Stimulated activated CD4-positive, alpha-beta T cell treated with anti-CD3 and anti-CD28 coated beads, Interleukin-2, amount 100 ng/mL, for 4 hours (primary cell): ENCODE data around the gene SPG11.

Experiments used
- DNase-seq: peaks from one replicate; pipeline ENCODE4 v3.0.0-alpha.2; 2020; ENCODE audit warnings: low read depth

The SPG11 gene

GRCh38 chr15:44620081-44620480 lies 43.4 kb downstream of the SPG11 start:
- no peak for DNase-seq

GRCh38 chr15:44616974-44617373 lies 46.5 kb downstream of the SPG11 start:
- no peak for DNase-seq

- no peak for DNase-seq
These were observed 56.7 kb downstream of the SPG11 start for GRCh38 chr15:44606740-44607139.

- DNase-seq: no peak
These were observed 60.3 kb downstream of the SPG11 start for GRCh38 chr15:44603126-44603525.

GRCh38 chr15:44598892-44599291 lies 64.6 kb downstream of the SPG11 start:
- DNase-seq: no peak

- DNase-seq: no peak
These were observed 65.4 kb downstream of the SPG11 start for GRCh38 chr15:44598066-44598465.

GRCh38 chr15:44596511-44597010 lies 66.9 kb downstream of the SPG11 start:
- no peak for DNase-seq

- DNase-seq: no peak
These were observed 67.6 kb downstream of the SPG11 start for GRCh38 chr15:44595656-44596510.

GRCh38 chr15:44595246-44595645 lies 68.2 kb downstream of the SPG11 start:
- no peak for DNase-seq

GRCh38 chr15:44593042-44593736 lies 70.3 kb downstream of the SPG11 start:
- no peak for DNase-seq

- DNase-seq: no peak
These were observed 72.1 kb downstream of the SPG11 start for GRCh38 chr15:44591326-44591725.

GRCh38 chr15:44588541-44588940 lies 74.9 kb downstream of the SPG11 start:
- DNase-seq: no peak

- DNase-seq: no peak
These were observed 77.8 kb downstream of the SPG11 start for GRCh38 chr15:44585633-44586032.

GRCh38 chr15:44584162-44584749 lies 79.2 kb downstream of the SPG11 start:
- peak; percentile 32 for DNase-seq

- DNase-seq: no peak
These were observed 83.4 kb downstream of the SPG11 start for GRCh38 chr15:44580105-44580504.

- DNase-seq: no peak
These were observed 88.7 kb downstream of the SPG11 start for GRCh38 chr15:44574734-44575133.

GRCh38 chr15:44573386-44573785 lies 90.1 kb downstream of the SPG11 start:
- no peak for DNase-seq

GRCh38 chr15:44570361-44570760 lies 93.1 kb downstream of the SPG11 start:
- DNase-seq: no peak

- no peak for DNase-seq
These were observed 94.1 kb downstream of the SPG11 start for GRCh38 chr15:44569316-44569715.

GRCh38 chr15:44568338-44568737 lies 95.1 kb downstream of the SPG11 start:
- DNase-seq: no peak

- no peak for DNase-seq
These were observed 97.3 kb downstream of the SPG11 start for GRCh38 chr15:44566155-44566540.

GRCh38 chr15:44565387-44566154 lies 97.9 kb downstream of the SPG11 start:
- DNase-seq: no peak
